ENCODE results near the gene GRAMD4. TPM values are rescaled to one million over a fixed set of nuclear protein-coding genes. Genes with fewer than 3 reads are reported as not detected.

Gene GRAMD4
- polyA plus RNA-seq, 3 donors = 9.5 to 33.3 (median 12.6) TPM

- WGBS (ENCODE audit: insufficient coverage) = 39% methylated on average over 20 of the region's 25 CpGs
- intact Hi-C loops (cut with micrococcal nuclease) = no loop called here
- peaks cover 53% of the 10 kb centered on the region for H3K4me1 Mint-ChIP-seq
- H3K27me3 ChIP-seq (ENCODE audit: control insufficient read depth in 2 of 2, insufficient read depth in 2 of 2, low read length in 2 of 2) = no peaks in the 10 kb centered on the region
- peaks cover 100% of the 10 kb centered on the region for H4K20me1 ChIP-seq (ENCODE audit: insufficient read depth, low read length)
- no peak overlapping the region for H3K4me3 ChIP-seq (replicated peaks in 1 of 3; ENCODE audit: low read depth in 2 of 3, low read length in 3 of 3)
- peaks cover 15 to 42% of the 10 kb centered on the region in 2 donors for H3K36me3 ChIP-seq (replicated peaks in 1 of 2; ENCODE audit: control insufficient read depth in 1 of 2, insufficient read depth in 2 of 2, low read length in 2 of 2)
- no peak overlapping the region for H2AFZ ChIP-seq (ENCODE audit: insufficient read depth, low read depth, low read length, poor library complexity, severe bottlenecking)
- peak overlapping the region in 6 of 7 donors; percentile 62 to 87 (median 71) for H3K27ac Mint-ChIP-seq
- peak overlapping the region; percentile 31 for H3K4me2 ChIP-seq (replicated peaks; ENCODE audit: extremely low read depth, low read length, poor library complexity, severe bottlenecking)
- peaks cover 35 to 54% of the 10 kb centered on the region in 2 donors for H3K36me3 Mint-ChIP-seq
- H3K79me2 ChIP-seq (ENCODE audit: insufficient read depth, low read length) = peaks cover 93% of the 10 kb centered on the region
- H3K27me3 Mint-ChIP-seq (ENCODE audit: low read depth in 3 of 3) = no peaks in the 10 kb centered on the region
- no peaks in the 10 kb centered on the region for H3K9me3 ChIP-seq (replicated peaks in 1 of 2; ENCODE audit: control insufficient read depth in 1 of 2, insufficient read depth in 1 of 2, low read length in 2 of 2)
- H3K9ac ChIP-seq (ENCODE audit: insufficient read depth, low read length, poor library complexity, severe bottlenecking) = peak overlapping the region; percentile 55
- peak overlapping the region; percentile 28 to 46 for H3K4me3 Mint-ChIP-seq
- H3K27ac ChIP-seq (ENCODE audit: low read depth in 1 of 2, low read length in 2 of 2) = peak overlapping the region; percentile 10 to 54
- peaks cover 0 to 3% (median 0%) of the 10 kb centered on the region in 7 donors for H3K9me3 Mint-ChIP-seq
- DNase-seq = peak in 2 of 3 donors; percentile 4 to 5
- no peak for TF ChIP-seq CTCF (IDR thresholded peaks at IDR 0.05)
- H3K4me1 ChIP-seq (ENCODE audit: control insufficient read depth in 1 of 2, insufficient read depth in 2 of 2, low read length in 2 of 2) = peaks cover 27 to 45% of the 10 kb centered on the region in 2 donors
These were observed 29.2 kb downstream of the GRAMD4 start for GRCh38 chr22:46649141-46650077.

- peaks cover 27 to 45% of the 10 kb centered on the region in 2 donors for H3K4me1 ChIP-seq (ENCODE audit: control insufficient read depth in 1 of 2, insufficient read depth in 2 of 2, low read length in 2 of 2)
- H3K9me3 Mint-ChIP-seq = peaks cover 0 to 3% (median 0%) of the 10 kb centered on the region in 7 donors
- peak overlapping the region; percentile 49 for H3K9ac ChIP-seq (ENCODE audit: insufficient read depth, low read length, poor library complexity, severe bottlenecking)
- H3K27ac ChIP-seq (ENCODE audit: low read depth in 1 of 2, low read length in 2 of 2) = peak overlapping the region; percentile 10 to 54
- TF ChIP-seq CTCF (IDR thresholded peaks at IDR 0.05) = no peak
- H3K27ac Mint-ChIP-seq = peak overlapping the region in 6 of 7 donors; percentile 70 to 87 (median 74)
- H2AFZ ChIP-seq (ENCODE audit: insufficient read depth, low read depth, low read length, poor library complexity, severe bottlenecking) = no peak overlapping the region
- no peaks in the 10 kb centered on the region for H3K9me3 ChIP-seq (replicated peaks in 1 of 2; ENCODE audit: control insufficient read depth in 1 of 2, insufficient read depth in 1 of 2, low read length in 2 of 2)
- peak in 1 of 3 donors; percentile 14 for DNase-seq
- no peaks in the 10 kb centered on the region for H3K27me3 ChIP-seq (ENCODE audit: control insufficient read depth in 2 of 2, insufficient read depth in 2 of 2, low read length in 2 of 2)
- H3K36me3 ChIP-seq (replicated peaks in 1 of 2; ENCODE audit: control insufficient read depth in 1 of 2, insufficient read depth in 2 of 2, low read length in 2 of 2) = peaks cover 12 to 37% of the 10 kb centered on the region in 2 donors
- intact Hi-C loops (cut with micrococcal nuclease) = no loop called here
- peaks cover 56% of the 10 kb centered on the region for H3K4me1 Mint-ChIP-seq
- H3K79me2 ChIP-seq (ENCODE audit: insufficient read depth, low read length) = peaks cover 91% of the 10 kb centered on the region
- H3K36me3 Mint-ChIP-seq = peaks cover 35 to 55% of the 10 kb centered on the region in 2 donors
- peak overlapping the region; percentile 31 for H3K4me2 ChIP-seq (replicated peaks; ENCODE audit: extremely low read depth, low read length, poor library complexity, severe bottlenecking)
- H3K4me3 ChIP-seq (replicated peaks in 1 of 3; ENCODE audit: low read depth in 2 of 3, low read length in 3 of 3) = no peak overlapping the region
- no peaks in the 10 kb centered on the region for H3K27me3 Mint-ChIP-seq (ENCODE audit: low read depth in 3 of 3)
- peak overlapping the region; percentile 7 to 28 for H3K4me3 Mint-ChIP-seq
- 50% methylated on average over 17 of the region's 25 CpGs for WGBS (ENCODE audit: insufficient coverage)
- peaks cover 100% of the 10 kb centered on the region for H4K20me1 ChIP-seq (ENCODE audit: insufficient read depth, low read length)
These were observed 30.1 kb downstream of the GRAMD4 start for GRCh38 chr22:46650078-46650810.

All from CD14-positive monocyte (primary cell).